C4-2B (cell line): ENCODE data around the gene BNC2.

ENCODE experiments used
- CTCF ChIP-seq: fragments of 450-650 bp; conservative IDR thresholded peaks from 2 replicates; pipeline ENCODE4 v1.5.1; 2017; ENCODE audit warnings: mild to moderate bottlenecking
- ZFX ChIP-seq: fragments of 450-650 bp; IDR thresholded peaks from 2 replicates; pipeline ENCODE4 v1.6.1; 2017

- TF ChIP-seq CTCF (no peak), ZFX (no peak)
Measured at GRCh38 chr9:16659096-16659495, 211.4 kb downstream of the BNC2 start.
